Astrocyte (in vitro differentiated cells and primary cell): ENCODE data around the gene MUC5AC.

Source experiments
- EZH2 ChIP-seq: IDR thresholded peaks from 2 replicates; pipeline ENCODE4 v1.6.1; 2012; ENCODE audit warnings: mild to moderate bottlenecking, low read length, inconsistent platforms; ENCODE audit not compliant: insufficient read depth
- TF ChIP-seq, protein P1 (sequence below): IDR thresholded peaks from 2 replicates; pipeline ENCODE4 v1.5.1; 2011; ENCODE audit warnings: low read depth, mild to moderate bottlenecking, inconsistent platforms, low read length, moderate library complexity; ENCODE audit not compliant: insufficient read depth

- no peak for TF ChIP-seq EZH2
- TF ChIP-seq, protein P1, sequence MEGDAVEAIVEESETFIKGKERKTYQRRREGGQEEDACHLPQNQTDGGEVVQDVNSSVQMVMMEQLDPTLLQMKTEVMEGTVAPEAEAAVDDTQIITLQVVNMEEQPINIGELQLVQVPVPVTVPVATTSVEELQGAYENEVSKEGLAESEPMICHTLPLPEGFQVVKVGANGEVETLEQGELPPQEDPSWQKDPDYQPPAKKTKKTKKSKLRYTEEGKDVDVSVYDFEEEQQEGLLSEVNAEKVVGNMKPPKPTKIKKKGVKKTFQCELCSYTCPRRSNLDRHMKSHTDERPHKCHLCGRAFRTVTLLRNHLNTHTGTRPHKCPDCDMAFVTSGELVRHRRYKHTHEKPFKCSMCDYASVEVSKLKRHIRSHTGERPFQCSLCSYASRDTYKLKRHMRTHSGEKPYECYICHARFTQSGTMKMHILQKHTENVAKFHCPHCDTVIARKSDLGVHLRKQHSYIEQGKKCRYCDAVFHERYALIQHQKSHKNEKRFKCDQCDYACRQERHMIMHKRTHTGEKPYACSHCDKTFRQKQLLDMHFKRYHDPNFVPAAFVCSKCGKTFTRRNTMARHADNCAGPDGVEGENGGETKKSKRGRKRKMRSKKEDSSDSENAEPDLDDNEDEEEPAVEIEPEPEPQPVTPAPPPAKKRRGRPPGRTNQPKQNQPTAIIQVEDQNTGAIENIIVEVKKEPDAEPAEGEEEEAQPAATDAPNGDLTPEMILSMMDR: no peak
These were observed 68.7 kb downstream of the MUC5AC start for GRCh38 chr11:1226226-1226985.
